ENCODE results near the gene RAP1GAP.
"Not testable (repeated sequence)": the region's sequence is repeated elsewhere in the genome, so short reads cannot be mapped to it uniquely, and the experiment has no call there.

The RAP1GAP gene

GRCh38 chr1:21567241-21568005, 101.7 kb downstream of the RAP1GAP start:
- no peaks in the 10 kb centered on the region for H3K27me3 ChIP-seq (ENCODE audit: insufficient read depth, low read length, poor library complexity)
- H3K79me2 ChIP-seq (ENCODE audit: insufficient read depth, low read length), result no peaks in the 10 kb centered on the region
- H3K9me3 ChIP-seq (ENCODE audit: insufficient read depth, low read length, severe bottlenecking), result no peaks in the 10 kb centered on the region
- H3K4me1 ChIP-seq (ENCODE audit: insufficient read depth, low read length), result no peaks in the 10 kb centered on the region
- H3K4me2 ChIP-seq (ENCODE audit: insufficient read depth, low read length), result no peak overlapping the region
- H3K36me3 ChIP-seq (ENCODE audit: insufficient read depth, low read length), result no peaks in the 10 kb centered on the region
- TF ChIP-seq EZH2 (IDR thresholded peaks at IDR 0.05; ENCODE audit: borderline replicate concordance, low read depth, low read length, severe bottlenecking), result no peak
- TF ChIP-seq CTCF (IDR thresholded peaks at IDR 0.05; ENCODE audit: borderline replicate concordance, extremely low read depth, low read length, poor library complexity, severe bottlenecking), result no peak
- no peak overlapping the region for H3K4me3 ChIP-seq (ENCODE audit: low read depth in 1 of 2, low read length in 2 of 2)
- no peak overlapping the region for H2AFZ ChIP-seq (ENCODE audit: low read depth, low read length)
- H3K9ac ChIP-seq (ENCODE audit: low read depth, low read length), result no peak overlapping the region
- DNase-seq, result no peak
- no peak for ATAC-seq (ENCODE audit: insufficient read depth, low read depth)
- peaks cover 11% of the 10 kb centered on the region; the same call in 1 of the 2 replicates for H4K20me1 ChIP-seq (ENCODE audit: insufficient read depth, low read length)
- no peak overlapping the region for H3K27ac ChIP-seq (ENCODE audit: low read length)

- peaks cover 11% of the 10 kb centered on the region; the same call in 1 of the 2 replicates for H4K20me1 ChIP-seq (ENCODE audit: insufficient read depth, low read length)
- not testable (repeated sequence) for ATAC-seq (ENCODE audit: insufficient read depth, low read depth); H3K27me3 ChIP-seq (ENCODE audit: insufficient read depth, low read length, poor library complexity); H3K4me3 ChIP-seq (ENCODE audit: low read depth in 1 of 2, low read length in 2 of 2); H3K9me3 ChIP-seq (ENCODE audit: insufficient read depth, low read length, severe bottlenecking); H3K36me3 ChIP-seq (ENCODE audit: insufficient read depth, low read length); H3K79me2 ChIP-seq (ENCODE audit: insufficient read depth, low read length); H3K27ac ChIP-seq (ENCODE audit: low read length); H3K4me2 ChIP-seq (ENCODE audit: insufficient read depth, low read length); H3K4me1 ChIP-seq (ENCODE audit: insufficient read depth, low read length); H2AFZ ChIP-seq (ENCODE audit: low read depth, low read length); DNase-seq; H3K9ac ChIP-seq (ENCODE audit: low read depth, low read length)
These were observed 102.8 kb downstream of the RAP1GAP start for GRCh38 chr1:21566361-21566760.

- Histone ChIP-seq H4K20me1 (ENCODE audit: insufficient read depth, low read length) (peaks cover 6% of the 10 kb centered on the region; the same call in 1 of the 2 replicates), H3K27me3 (ENCODE audit: insufficient read depth, low read length, poor library complexity) (no peaks in the 10 kb centered on the region), H3K79me2 (ENCODE audit: insufficient read depth, low read length) (no peaks in the 10 kb centered on the region), H3K4me3 (ENCODE audit: low read depth in 1 of 2, low read length in 2 of 2) (no peak overlapping the region), H3K27ac (ENCODE audit: low read length) (no peak overlapping the region), H3K36me3 (ENCODE audit: insufficient read depth, low read length) (no peaks in the 10 kb centered on the region), H3K4me1 (ENCODE audit: insufficient read depth, low read length) (no peaks in the 10 kb centered on the region), H3K4me2 (ENCODE audit: insufficient read depth, low read length) (no peak overlapping the region), H2AFZ (ENCODE audit: low read depth, low read length) (no peak overlapping the region), H3K9me3 (ENCODE audit: insufficient read depth, low read length, severe bottlenecking) (no peaks in the 10 kb centered on the region), H3K9ac (ENCODE audit: low read depth, low read length) (no peak overlapping the region)
- DNase-seq (no peak), ATAC-seq (ENCODE audit: insufficient read depth, low read depth) (no peak)
- TF ChIP-seq CTCF (IDR thresholded peaks at IDR 0.05; ENCODE audit: borderline replicate concordance, extremely low read depth, low read length, poor library complexity, severe bottlenecking) (no peak), EZH2 (IDR thresholded peaks at IDR 0.05; ENCODE audit: borderline replicate concordance, low read depth, low read length, severe bottlenecking) (no peak)
These were observed 103.9 kb downstream of the RAP1GAP start for GRCh38 chr1:21565285-21565684.

- no peak overlapping the region for H2AFZ ChIP-seq (ENCODE audit: low read depth, low read length)
- H3K79me2 ChIP-seq (ENCODE audit: insufficient read depth, low read length), result no peaks in the 10 kb centered on the region
- TF ChIP-seq EZH2 (IDR thresholded peaks at IDR 0.05; ENCODE audit: borderline replicate concordance, low read depth, low read length, severe bottlenecking) (no peak), CTCF (IDR thresholded peaks at IDR 0.05; ENCODE audit: borderline replicate concordance, extremely low read depth, low read length, poor library complexity, severe bottlenecking) (no peak)
- no peak overlapping the region for H3K4me2 ChIP-seq (ENCODE audit: insufficient read depth, low read length)
- H3K4me1 ChIP-seq (ENCODE audit: insufficient read depth, low read length), result no peaks in the 10 kb centered on the region
- H3K9me3 ChIP-seq (ENCODE audit: insufficient read depth, low read length, severe bottlenecking), result no peaks in the 10 kb centered on the region
- peaks cover 4% of the 10 kb centered on the region; the same call in 1 of the 2 replicates for H4K20me1 ChIP-seq (ENCODE audit: insufficient read depth, low read length)
- H3K27ac ChIP-seq (ENCODE audit: low read length), result no peak overlapping the region
- H3K4me3 ChIP-seq (ENCODE audit: low read depth in 1 of 2, low read length in 2 of 2), result no peak overlapping the region
- ATAC-seq (ENCODE audit: insufficient read depth, low read depth), result no peak
- no peaks in the 10 kb centered on the region for H3K36me3 ChIP-seq (ENCODE audit: insufficient read depth, low read length)
- H3K9ac ChIP-seq (ENCODE audit: low read depth, low read length), result no peak overlapping the region
- no peak for DNase-seq
- H3K27me3 ChIP-seq (ENCODE audit: insufficient read depth, low read length, poor library complexity), result no peaks in the 10 kb centered on the region
These were observed 104.5 kb downstream of the RAP1GAP start for GRCh38 chr1:21564521-21565095.
